Measurements from ENCODE around the gene GOLPH3.

DNA sequence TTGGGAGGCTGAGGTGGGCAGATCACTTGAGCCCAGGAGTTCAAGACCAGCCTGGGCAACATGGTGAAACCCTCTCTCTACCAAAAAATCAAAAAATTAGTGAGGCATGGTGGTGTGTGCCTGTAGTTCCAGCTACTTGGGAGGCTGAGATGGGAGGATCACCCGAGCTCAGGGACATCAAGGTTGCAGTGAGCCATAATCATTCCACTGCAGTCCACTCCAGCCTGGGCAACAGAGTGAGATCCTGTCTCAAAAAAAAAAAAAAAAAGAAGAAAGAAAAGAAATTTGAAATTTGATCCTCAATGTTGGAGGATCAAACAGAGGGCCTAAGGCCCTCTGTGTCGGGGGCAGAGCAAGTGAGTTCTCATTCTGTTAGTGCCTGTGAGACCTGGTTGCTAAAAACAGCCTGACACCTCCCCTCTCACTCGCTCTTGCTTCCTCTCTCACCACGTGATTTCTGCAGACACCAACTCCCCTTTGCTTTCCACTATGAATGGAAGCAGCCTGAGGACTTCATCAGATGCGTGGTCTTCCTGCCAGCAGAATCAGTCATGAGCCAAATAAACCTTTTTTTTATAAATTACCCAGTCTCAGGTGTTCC lies 8.4 kb upstream of the GOLPH3 start:
- TF ChIP-seq CTCF (IDR thresholded peaks at IDR 0.05) (no peak), POLR2A (IDR thresholded peaks at IDR 0.05) (no peak)
